Middle frontal gyrus (tissue), 1 donor: ENCODE measurements around the gene TBC1D17.
A peak's percentile ranks its signal among the peaks of the same experiment; 100 is the strongest.

ENCODE experiments used
- DNase-seq: peaks from one replicate; pipeline ENCODE4 v3.0.0-alpha.2; 2015; ENCODE audit warnings: low spot score; ENCODE audit errors: extremely low spot score

Gene TBC1D17

DNA sequence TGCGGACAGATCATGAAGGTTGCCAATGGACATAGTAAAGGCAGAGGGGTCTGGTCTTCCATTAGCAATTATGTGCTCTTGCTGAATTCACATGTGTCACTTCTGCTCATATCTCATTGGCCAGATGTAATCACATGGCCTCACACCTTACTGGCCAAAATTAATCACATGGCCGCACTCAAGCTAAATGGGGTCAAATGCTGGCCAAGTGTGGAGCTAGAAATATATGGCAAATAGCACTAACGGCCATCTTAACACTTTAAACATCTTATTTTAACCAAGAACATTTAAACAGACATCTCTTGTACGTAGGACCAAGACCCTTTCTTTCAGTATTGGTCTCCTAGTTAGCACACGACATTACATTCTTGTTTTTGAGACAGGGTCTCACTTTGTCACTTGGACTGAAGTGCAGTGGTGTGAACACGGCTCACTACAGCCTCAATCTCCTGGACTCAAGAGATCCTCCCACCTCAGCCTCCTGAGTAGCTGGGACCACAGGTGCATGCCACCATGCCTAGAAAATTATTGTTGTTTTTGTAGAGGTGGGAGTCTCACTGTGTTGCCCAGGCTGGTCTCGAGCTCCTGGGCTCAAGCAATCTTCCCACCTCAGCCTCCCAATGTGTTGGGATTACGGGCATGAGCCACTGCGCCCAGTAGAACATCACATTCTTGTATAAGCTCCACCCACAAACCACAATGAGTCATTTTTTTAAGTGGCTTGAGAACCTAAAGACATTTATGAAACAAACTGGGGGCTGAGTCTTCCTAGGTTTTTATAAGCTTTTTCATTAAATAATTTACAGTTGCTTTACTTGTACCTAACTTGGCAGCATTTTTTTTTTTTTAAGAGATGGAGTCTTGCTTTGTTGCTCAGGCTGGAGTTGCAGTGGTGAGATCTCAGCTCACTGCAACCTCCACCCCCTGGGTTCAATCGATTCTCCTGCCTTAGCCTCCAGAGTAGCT lies 29.5 kb upstream of the TBC1D17 start:
- DNase-seq = no peak

DNA sequence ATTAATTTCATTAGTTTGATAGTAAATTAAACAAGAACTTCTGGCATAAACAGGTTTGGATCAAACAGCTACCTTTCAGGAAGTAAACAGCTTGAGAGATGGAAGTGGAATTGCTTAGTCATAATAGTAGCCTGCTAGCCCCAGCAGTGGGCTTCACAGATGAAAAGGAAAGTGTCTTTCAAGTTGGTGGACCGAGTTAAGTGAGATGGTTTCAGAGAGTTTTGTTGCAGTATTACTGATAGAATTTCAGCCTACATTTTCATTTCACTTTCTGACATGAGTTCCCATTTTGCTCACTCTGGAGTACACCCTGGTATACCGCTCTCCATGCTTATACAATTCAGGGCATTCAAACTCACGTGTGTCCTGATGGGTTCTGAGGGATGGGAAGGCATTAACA lies 28.6 kb upstream of the TBC1D17 start:
- no peak for DNase-seq

DNA sequence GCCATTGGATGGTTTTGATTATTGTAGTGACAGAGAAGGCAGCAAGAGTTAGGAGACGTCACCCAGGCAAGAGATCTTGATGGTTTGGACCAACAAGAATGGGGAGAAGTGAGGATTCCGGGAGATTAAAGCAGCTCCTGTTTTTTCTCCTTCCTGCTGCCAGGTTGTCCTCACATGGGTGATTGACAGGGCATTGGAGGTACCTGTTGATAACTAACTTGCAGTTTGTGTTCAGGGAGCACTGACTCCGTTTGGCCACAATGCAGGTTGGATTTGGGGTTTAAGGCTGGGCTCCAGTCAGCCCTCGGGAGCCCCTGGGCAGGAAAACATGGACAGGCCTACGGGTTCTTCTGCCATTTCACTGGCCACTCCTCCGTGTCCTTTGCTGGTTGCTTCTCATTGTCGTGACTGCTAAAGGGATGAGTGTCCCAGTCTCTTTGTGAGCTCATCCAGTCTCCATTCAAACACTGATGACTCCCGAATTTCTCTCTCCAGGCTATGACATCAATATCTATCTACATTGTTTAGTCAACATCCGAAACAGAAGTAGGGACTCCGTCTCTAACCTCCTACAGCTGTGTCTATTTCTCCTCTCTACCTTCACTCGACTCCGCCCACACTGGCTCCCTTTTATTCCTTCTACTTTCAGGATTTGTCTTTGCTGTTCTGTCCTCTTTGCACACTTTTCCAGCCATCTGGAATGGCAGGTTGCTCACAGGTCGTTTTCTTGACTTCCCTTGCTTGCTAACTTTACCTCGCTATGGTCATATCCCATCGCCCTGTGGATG lies 27.9 kb upstream of the TBC1D17 start:
- no peak for DNase-seq

DNA sequence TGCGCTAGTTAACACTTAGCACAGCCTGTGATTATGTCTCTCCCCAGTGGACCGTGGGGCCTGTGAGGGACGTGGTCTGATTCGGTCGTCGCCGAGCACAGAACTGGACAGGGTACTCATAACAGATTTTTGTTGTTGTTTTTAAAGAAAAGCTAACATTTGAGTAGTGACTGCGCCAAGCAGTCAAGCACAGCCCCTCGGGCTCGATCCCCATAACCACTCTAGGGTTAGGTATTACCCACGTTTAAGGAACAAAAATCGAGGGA lies 27.3 kb upstream of the TBC1D17 start:
- DNase-seq = no peak

DNA sequence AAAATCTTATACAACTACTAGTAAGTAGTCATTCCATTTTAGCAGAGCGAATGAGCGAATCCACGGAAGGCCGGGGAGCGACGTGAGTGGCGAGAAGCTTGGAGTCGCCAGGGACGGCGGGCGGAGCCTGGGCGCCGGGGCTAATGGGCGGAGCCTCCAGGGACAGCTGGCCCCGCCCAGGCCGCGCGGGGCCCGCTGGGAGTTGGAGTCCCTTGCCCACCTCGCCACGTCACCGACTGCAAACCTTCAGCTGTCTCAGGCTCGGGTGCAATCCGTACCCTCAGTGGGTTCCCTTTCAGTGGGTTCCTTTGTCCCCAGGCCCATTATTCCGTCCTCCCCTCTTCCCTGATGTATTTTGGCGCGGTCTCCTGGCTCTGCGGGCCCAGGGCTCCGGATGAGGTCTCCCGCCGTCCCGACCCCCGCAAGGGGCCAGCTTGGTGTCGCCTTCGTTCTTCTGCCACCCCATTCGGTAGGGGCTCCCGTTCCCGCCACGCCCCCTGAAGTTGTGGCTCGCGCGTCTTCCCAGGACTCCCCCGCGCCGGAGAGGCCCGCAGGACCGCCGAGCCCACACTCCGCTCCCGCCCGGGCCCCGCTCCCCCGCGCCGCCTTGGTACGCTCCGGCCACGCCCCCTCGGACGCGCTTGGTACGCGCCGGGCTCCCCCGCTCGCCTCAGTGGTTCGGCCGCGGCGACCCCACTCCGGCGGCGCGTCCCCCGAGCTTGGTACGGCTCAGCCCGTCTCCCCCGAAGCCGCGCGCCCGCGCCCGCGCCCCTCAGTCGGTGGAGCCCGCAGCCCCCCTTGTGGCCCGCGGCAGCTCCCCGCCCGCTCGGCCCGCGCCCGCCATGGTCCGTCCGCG lies 26.8 kb upstream of the TBC1D17 start, which contains the start of gene PTOV1:
Gene PTOV1 (plus strand): TSS at position 673 of the 856 bp plus-strand sequence.
- peak; percentile 92 for DNase-seq

DNA sequence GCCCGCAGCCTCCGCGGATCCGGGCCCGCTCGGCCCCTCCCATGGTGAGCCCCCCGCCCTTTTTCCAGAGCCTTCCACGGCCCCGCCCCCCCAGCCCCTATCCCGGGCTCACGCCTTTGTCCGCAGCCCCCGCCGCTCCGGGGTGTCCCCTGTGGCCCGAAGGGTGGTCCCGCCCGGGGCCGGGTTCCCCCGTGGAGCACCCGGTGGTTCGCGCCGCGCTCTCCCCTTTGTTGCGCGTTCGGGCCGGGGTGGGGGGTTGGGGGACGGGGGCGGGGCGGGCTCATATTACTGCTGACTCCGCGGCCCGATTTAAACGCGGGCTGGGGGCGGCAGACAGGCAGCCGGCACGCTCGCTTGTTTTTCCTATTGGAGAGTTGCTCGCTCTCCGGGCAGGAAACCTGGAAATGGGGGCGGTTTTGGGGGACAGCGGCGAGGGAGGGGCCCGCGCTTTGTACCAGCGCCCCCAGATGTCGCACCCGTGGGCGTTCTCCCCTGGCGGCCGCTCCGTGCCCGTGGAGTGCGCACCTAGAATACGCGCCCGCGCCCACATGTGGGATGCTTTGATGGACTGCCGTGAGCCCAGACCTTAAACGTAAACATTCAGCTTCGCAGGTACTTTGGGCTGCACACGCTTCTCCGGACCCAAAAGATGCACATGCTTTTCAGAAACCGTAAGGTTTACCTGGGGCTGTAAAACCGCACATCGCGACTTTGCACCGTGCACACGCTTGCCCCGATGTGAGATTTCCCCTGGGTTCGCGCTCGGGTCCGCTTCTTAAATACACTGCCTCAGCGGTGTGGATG lies 25.8 kb upstream of the TBC1D17 start:
- DNase-seq = no peak

DNA sequence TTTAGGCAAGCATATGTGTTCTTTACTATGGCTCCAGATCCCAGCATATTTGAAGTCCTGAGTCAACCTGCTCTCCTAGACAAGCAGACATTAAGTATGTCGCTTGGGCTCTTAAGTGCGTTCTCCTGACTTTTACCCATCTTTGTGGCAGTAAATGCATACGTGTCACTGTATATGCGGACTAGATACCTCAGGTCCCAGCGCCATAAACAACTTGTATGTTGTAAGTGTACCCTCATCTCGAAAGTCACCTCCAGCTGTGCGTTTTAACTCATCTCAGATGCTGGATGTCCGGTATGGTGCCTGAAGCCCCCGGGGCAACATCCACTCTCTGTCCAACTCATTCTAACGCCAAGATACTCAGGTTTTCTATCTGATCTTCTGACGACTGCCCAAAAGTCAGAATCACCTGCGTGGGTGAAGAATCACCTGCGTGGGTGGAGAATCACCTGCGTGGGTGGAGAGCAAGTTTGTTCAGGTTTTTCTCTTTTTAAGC lies 24.8 kb upstream of the TBC1D17 start:
- DNase-seq = no peak

DNA sequence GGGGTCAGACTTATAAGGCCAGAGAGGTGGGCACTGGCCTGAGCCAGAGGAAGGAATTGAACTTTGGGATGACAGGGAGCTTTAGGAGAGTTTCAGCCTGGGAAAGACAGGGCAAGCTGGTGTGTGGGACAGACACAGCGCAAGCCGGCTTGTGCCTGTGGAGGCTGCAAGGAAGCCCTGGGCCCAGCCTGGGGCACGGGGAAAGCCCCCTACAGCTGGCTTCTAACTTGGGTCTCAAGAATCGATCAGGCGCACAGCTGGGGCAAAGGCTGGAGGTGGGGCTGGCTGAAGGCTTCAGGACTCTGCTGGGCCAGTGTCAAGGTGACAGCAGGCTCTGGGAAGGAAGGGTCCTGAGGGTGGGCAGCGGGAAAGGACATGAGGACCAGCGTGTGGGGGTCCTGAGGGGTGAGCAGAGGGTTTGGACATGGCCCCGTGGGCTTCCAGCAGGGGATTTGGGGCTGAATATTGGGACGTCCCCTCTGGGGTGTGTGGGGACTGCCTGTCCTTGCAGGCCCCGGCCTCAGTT lies 23.6 kb upstream of the TBC1D17 start:
- DNase-seq = no peak

DNA sequence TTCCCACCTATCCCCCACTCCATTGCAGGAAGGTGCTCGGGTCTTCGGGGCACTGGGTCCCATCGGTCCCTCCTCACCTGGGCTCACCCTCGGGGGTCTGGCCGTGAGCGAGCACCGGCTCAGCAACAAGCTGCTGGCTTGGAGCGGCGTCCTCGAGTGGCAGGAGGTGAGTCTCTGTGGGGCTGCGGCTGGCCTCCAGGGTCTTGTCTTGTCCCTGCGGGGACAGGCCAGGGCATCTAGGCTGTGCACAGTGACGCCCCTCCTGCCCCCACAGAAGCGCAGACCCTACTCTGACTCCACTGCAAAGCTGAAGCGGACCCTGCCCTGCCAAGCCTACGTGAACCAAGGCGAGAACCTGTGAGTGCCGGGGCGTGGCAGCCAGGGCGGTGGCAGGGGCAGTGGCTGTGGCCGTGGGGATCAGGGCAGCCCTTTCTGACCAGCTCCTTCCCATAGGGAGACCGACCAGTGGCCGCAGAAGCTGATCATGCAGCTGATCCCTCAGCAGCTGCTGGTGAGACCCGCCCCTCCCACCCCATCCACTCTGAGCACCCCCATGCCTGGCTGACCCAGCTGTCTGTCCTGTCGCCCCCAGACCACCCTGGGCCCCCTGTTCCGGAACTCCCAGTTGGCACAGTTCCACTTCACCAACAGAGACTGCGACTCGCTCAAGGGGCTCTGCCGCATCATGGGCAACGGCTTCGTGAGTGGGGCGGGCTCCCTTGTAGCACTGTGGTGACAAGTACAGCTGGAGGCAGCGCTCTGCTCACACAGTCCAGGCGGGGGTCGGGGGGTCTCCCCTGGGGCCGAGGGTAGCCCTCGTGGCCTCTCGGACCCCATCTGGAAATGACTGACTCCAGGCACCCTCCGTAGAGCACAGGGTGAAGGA lies 22.9 kb upstream of the TBC1D17 start:
- DNase-seq = no peak

DNA sequence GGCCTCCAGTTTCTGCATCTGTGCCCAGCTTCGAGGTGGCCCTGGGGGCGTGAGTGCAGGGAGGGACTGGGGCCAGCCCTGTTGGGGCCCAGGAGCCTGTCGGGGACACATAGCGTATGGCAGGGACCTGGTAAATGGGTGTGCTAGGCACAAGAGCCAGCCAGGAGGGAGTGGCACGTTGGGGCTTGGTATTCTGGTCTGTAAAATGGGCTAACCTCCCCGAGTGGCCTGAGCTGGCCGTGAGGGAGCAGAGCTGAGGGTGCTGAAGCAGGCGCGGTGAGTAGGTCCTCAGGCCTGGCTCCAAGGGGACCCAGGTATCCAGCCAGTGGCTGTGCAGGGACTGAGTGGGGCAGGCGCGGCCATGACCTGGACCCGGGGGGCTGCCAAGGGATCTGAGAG lies 22.2 kb upstream of the TBC1D17 start:
- DNase-seq = no peak

DNA sequence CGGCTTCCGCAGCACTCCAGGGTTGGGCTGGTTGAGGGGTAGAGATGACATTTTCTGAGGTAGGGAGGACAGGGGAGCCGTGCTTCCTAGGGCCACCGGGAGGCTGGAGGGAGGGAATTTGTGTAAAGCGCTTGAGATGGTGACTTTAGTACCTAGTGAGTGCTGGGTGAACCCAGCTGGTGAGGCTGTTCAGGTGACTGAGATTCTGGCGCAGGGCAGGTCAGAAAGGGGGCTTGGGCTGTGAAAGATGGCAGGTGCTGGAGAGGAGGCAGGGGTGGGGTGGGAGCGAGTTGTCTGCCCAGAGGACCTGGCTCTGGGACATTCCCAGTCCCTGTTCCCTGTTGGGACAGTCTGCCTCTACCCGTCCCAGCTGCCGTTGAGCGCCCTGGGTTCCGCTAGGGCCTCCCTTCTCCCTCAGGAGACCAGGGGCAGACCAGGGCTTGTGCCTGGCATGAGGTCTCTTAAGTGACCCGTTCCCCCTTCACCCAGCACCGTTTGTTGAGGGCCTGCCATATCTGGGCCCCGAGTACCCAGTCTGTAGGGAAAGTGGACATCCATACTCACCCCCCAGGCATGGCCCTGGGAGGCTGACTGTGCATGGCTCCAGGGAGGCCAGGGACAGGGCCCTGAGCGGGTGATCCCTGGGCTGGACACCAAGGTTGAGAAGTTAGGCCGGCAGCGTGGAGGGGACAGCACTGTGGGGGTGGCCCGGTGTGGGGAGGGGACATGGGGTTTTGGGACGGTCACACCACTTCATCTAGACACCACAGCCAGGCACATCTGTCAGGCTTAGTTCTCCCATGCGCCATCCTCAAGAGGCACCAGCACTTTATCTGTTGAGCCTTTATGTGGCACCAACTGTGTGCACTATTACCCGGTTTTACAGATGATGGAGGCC lies 21.6 kb upstream of the TBC1D17 start:
- no peak for DNase-seq

DNA sequence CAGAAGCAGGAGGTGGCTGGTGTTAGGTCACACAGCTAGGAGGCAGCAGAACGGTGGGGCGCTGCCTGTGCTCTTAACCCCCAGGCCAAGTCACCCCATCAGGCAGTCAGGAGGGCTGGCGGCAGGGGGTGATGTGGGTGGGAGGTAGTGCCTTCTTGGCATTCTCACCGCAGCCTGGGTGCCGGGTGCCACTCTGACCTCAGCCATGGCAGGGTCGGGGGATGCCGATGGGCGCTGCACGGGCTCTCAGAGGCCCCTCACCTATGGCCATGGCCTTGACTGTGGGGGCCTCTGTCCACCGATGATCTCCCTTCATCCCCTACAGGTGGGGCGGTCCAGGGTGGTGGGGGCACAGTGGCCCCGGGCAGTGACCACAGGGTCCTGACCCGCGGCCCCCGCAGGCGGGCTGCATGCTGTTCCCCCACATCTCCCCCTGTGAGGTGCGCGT lies 20.9 kb upstream of the TBC1D17 start:
- DNase-seq = no peak

DNA sequence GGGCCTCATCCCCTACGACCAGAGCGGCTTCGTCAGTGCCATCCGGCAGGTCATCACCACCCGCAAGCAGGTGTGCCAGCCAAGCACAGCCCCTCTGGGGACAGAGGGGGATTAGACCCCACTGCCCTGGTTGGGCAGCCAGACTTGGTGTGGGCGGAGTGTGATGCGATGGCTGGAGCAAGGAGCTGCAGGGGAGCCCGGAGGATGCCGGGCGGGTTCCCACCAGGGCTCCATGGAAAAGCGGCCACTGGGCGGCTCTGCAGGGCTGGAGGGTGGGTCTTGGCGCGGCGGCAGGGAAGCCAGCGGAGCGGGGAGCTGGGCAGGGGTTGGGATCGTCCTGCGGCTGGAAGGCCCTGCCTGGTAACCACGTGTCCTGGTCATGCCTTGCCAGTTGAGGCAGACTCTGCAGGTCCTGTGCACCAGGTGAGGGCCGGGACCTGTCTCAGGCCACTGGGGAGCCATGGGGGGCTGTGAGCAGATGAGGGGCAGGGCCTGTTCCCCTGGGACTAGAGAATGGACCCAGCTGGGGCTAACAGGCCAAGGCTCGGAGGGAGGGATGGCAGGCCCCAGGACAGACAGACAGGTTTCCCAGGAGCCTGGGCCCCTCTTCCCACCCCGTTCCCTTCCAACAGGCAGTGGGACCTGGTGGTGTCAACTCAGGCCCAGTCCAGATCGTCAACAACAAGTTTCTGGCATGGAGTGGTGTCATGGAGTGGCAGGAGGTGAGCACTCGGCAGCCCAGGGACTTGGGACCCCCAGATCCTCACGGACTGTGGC lies 20.3 kb upstream of the TBC1D17 start:
- no peak for DNase-seq

DNA sequence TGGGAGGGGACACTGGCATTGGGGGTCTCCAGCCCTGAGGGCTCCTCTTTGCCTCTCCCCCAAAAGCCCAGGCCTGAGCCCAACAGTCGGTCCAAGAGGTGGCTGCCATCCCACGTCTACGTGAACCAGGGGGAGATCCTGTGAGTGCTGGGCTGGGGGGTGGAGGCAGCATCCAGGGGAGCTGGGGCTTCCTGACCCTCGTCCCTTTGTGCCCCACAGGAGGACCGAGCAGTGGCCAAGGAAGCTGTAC lies 19.7 kb upstream of the TBC1D17 start:
- no peak for DNase-seq

DNA sequence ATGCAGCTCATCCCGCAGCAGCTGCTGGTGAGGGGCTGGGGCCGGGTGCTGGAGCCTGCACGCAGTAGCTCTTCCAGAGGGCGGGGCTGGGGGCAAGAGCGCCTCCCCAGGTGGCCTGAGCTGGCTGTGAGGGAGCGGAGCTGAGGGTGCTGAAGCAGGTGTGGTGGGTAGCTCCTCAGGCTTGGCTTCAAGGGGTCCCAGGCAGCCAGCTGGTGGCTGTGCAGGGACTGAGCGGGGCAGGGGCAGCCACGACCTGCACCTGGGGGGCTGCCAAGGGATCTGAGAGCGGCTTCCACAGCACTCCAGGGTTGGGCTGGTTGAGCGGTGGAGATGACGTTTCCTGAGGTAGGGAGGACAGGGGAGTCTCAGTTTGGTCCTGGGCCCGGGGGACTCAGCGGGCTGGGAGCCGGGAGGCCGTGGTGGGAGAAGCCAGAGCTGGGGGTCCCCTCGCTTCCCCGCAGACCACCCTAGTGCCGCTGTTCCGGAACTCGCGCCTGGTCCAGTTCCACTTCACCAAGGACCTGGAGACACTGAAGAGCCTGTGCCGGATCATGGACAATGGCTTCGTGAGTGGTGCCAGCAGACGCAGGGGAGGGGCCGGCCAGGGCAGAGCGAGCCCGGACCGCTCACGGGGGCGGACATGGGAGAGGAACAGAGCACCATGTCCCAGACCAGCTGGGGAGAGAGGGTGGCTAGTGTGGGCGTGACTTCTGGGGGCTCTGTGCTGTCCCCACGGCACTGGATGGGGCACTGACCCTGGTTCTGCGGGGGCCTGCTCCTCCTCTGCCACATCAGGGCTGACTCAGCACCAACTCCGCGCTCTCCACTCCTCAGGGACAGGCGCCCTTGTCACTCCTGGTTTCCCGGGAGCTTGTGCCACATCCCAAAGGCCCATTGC lies 19.2 kb upstream of the TBC1D17 start:
- DNase-seq = no peak

DNA sequence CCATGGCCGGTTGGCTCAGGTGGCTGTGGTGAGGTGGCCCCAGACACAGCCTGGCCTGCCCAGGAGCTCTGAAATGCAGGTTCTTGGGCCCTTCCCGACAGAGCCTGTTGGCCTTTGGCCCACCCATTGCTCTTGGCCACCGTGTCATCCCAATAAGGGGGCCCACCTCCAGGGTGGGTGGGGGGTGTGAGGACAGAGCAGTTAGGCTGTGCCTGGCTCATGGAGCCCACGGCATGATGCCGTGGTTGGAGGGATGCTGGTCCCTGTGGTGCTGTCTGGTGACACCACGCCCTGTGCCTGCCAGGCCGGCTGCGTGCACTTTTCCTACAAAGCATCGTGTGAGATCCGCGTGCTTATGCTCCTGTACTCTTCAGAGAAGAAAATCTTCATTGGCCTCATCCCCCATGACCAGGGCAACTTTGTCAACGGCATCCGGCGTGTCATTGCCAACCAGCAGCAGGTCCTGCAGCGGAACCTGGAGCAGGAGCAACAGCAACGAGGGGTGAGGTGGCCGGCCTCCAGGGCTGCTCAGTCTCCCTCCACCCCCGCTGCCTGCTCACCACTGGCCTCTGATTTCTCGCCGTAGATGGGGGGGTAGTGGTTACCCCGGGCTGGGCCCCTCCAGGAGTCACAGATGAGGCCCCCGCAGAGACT lies 17.7 kb upstream of the TBC1D17 start:
- DNase-seq = no peak
